Erythroblast (primary cell): ENCODE measurements around the gene DUOXA2.
"Not testable (repeated sequence)": the region's sequence is repeated elsewhere in the genome, so short reads cannot be mapped to it uniquely, and the experiment has no call there.

ENCODE experiments used
- DNase-seq, 2 experiments: peaks; one replicate each; lab custom pipeline; 2025; lab: John Stamatoyannopoulos, UW
- GATA1 ChIP-seq: IDR thresholded peaks from 2 replicates; pipeline ENCODE4 v1.6.1; 2011; ENCODE audit warnings: low read depth, mild to moderate bottlenecking, control low read depth, low read length, moderate library complexity
- POLR2A ChIP-seq: IDR thresholded peaks from 2 replicates; pipeline ENCODE4 v1.6.1; 2011; ENCODE audit warnings: mild to moderate bottlenecking, low read length

Gene DUOXA2

GRCh38 chr15:45130291-45131000 is 16.3 kb downstream of the DUOXA2 start:
- TF ChIP-seq GATA1: no peak
- TF ChIP-seq POLR2A: no peak
- DNase-seq: no peak

DNA sequence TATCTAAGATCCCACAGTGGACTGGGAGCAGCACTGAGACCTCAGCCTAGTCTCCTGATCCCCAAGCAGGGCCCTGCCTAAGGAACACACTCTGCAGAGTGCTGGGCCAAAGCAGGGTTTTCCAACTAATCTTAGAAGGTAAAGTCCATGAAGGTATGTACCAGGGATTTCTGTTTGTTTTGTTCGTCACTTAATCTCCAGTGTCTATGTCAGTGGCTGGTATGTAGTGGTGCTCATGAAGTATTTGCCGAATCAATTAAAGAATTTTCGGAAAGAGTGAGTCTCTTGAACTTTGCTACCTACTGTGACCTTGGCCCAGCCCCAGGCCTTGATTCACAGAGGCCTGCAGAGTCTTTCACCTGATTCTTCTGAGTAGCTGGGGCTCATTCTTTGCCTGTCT is 17.4 kb downstream of the DUOXA2 start:
- TF ChIP-seq POLR2A: no peak
- no peak for TF ChIP-seq GATA1
- DNase-seq: no peak

DNA sequence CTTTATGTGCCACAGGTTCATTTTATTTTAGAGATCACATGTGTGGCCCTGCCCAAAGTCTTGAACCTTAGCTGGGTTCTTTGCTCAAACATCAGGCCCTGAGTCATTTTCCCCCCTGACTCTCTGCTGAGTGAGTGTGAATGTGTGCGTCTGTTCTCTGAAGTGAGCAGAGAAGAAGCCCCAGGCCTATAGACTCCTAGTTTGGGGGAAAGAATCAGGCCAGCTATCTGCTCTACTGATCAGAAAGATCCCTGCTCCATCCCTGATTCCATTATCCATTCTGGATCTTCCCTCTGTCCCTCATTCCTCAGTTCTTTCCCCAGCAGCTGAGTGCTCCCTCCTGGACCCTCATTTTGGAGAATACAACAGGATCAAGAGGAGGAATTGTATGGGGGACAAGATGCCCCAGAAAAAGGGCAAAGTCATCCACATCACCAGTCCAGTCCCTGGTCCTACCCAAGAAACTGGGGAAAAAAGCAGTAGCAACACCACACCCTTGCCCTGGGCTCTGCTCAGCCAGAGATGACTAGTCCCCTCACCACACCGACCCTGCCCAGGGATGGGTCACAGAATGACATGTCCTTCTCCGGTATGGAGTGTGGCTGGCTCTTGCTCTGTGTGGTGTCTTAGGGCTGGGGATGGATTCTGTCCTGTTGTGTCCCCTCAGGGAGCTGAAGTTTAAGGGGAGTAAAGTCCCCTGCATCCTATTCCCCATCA is 18.9 kb downstream of the DUOXA2 start:
- DNase-seq: no peak
- TF ChIP-seq POLR2A: no peak
- TF ChIP-seq GATA1: no peak

DNA sequence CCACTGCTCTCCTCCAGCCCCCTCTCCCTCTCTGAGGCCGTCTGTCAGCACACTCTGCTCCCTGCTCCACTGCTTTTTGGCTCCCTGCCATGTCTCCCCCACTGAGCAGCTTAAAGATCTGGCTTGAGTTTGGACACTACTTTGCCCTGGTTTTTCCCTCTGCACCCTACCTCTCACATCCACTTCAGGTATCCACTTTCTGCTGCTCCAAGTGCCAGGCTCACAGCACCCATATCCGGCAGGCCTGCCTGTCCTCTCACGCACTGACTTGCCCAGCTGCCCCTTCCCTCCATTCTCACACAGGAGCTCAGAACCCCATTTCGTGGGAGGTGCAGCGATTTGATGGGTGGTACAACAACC is 19.4 kb downstream of the DUOXA2 start:
- no peak for DNase-seq
- no peak for TF ChIP-seq GATA1
- no peak for TF ChIP-seq POLR2A

- DNase-seq: no peak
- TF ChIP-seq POLR2A: no peak
- TF ChIP-seq GATA1: no peak
Measured at GRCh38 chr15:45134046-45134445, 19.9 kb downstream of the DUOXA2 start.

DNA sequence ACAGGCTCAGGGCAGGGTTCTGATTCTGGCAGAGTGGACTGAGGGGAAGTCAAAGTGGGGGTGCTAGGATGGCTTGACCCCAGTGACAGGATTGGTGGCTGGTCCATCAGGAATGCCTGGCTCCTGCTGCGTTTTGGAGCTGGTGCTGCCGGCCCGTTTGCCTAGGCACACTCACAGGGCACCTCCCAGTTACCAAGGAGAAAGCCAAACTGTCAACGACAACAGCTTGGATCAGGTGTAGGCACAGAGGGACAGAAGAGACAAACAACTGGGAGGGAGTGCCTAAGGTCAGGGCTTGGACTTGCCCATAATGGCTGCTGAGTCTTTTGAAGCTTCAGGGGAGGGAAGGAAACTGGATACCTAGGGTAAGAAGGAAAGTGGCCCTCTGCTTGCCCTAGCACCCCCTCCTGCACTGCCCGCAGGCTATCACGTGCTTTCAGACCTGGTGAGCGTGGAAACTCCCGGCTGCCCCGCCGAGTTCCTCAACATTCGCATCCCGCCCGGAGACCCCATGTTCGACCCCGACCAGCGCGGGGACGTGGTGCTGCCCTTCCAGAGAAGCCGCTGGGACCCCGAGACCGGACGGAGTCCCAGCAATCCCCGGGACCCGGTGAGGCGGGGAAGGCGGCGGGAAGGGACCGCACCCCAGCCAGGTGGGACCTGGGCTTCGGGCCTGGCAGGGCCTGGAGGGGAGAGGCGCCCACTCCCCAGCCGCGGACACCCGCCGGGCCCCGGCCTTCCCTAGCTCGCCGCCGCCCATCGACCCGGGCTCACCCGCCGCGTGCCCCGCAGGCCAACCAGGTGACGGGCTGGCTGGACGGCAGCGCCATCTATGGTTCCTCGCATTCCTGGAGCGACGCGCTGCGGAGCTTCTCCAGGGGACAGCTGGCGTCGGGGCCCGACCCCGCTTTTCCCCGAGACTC is 20.8 kb downstream of the DUOXA2 start:
- no peak for TF ChIP-seq POLR2A
- no peak for TF ChIP-seq GATA1
- peak in 1 of 2 experiments; percentile 12 for DNase-seq

- DNase-seq: not testable (repeated sequence)
Measured at GRCh38 chr15:45135705-45136377, 21.7 kb downstream of the DUOXA2 start.

GRCh38 chr15:45136378-45136764 is 22.2 kb downstream of the DUOXA2 start:
- TF ChIP-seq POLR2A: no peak
- no peak for TF ChIP-seq GATA1
- no peak for DNase-seq

GRCh38 chr15:45137703-45138102 is 23.6 kb downstream of the DUOXA2 start:
- TF ChIP-seq POLR2A (no peak), GATA1 (no peak)
- no peak for DNase-seq

DNA sequence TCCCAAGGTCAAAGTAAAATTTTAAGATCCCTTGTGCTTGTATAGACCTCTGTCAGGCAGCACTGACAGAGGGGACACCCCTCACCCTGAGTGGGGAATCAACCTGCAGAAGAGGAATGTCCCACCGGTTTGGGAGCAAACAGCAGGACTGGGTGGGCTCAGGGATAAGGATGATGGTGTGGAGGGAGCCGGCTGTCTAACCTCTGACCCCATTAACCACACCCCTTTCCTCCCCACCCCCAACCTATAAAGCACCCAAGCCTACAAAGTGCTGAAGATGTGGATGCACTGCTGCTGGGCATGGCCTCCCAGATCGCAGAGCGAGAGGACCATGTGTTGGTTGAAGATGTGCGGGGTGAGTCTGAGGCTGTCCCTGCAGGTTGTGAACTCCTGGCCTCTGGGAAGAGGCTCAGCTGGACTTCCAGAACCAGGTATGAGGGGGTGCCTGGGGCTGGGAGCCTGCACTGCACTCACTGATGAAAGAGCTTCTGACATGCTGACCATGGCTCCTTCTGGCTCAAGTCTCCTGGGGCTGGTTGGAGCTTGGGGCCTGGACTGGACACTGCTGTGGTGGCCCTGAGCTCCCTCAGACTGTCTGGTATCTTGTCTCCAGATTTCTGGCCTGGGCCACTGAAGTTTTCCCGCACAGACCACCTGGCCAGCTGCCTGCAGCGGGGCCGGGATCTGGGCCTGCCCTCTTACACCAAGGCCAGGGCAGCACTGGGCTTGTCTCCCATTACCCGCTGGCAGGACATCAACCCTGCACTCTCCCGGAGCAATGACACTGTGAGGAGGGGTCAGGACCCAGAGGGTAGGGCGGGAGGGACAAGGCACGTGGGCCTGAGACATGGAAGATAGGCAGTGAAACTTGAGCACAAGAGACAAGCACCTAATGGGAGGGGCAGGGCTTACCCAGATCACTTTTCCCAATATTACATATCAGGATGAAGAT is 25.0 kb downstream of the DUOXA2 start:
- no peak for DNase-seq
- TF ChIP-seq GATA1: no peak
- TF ChIP-seq POLR2A: no peak

DNA sequence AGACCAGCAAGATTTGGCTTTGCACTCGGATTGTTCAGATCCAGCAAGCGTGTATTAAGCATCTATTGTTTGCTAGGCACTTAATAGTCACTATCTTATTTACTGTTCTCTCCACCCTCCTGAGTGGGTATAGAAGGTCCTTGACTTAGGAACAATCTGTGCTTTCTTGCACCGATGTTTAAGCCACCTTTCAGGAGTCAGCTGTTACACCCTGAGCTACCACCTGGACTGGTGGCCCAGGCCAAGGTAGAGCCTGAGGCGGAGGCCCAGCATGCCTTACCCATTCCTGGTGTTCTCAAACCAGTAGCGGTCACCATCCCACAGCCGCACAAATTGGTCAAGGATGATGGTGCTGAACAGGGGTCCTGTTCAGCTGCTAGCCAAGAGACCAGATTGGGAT is 25.6 kb downstream of the DUOXA2 start:
- no peak for DNase-seq
- TF ChIP-seq GATA1 (no peak), POLR2A (no peak)

DNA sequence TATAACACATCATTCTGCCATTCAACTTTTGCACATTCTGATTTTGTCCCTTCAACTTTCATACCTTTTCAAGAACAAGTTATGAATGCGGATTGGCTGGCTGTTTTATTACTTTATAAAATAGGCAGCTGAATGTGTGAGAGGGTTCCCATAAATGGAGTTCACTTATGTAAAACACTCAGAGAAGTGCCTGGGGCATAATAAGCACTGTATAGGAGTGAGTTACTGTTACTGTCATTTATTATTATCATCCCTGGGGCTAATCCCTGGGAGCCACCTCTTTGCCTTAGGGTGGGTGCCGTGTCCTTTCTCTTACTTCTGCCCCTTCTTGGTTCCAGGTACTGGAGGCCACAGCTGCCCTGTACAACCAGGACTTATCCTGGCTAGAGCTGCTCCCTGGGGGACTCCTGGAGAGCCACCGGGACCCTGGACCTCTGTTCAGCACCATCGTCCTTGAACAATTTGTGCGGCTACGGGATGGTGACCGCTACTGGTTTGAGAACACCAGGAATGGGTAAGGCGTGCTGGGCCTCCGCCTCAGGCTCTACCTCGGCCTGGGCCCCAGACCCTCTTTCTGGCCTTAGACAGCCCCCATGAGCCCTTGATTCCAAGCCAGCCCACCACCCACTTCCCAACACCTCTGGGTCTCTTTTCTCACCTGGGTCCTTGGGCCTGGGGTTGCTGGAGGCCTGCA is 26.6 kb downstream of the DUOXA2 start:
- TF ChIP-seq GATA1 (no peak), POLR2A (no peak)
- no peak for DNase-seq
